ENCODE measurements around the gene N4BP2.
"Not testable (repeated sequence)": the region's sequence is repeated elsewhere in the genome, so short reads cannot be mapped to it uniquely, and the experiment has no call there.

Gene N4BP2

DNA sequence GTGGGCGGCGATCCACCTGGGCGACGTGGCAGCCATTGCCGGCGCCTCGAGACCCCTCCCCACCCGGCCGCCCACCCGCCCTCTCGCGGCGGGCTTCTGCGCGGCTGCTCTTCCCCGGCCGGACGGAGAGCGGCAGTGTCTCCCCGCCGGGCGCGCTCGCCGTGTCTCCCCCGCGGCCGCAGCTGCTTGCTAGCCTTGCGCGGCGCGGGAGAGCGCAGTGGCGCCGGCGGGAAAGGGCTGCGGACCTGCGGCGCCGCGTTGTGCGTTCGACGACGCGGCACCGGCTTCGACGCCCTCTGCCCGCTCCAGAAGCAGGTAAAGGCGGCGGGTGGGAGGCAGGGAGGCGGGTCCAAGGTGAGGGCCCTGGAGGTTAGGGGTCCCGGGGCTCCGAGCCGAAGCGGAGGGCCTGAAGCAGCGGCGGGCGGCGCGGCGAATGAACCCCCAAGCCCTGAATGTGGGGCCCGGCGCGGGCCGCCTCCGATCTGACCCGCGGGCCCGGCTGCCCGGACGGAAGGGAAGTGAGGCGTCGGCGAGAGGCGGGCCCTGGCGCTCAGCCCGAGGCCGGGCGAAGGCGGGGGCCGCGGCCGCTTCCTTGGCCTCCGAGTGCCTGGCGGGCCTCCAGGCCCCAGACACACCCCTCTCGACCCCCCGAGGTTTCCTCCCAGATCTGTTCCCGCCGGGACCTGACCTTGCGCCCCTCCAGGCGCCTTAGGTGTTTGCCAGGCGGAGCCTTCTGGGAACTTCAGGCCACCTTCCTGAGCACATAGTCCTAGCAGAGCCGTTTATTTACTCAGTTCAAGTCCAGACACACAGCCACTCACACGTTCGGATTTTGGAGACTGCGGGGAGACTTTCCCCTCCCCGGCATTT is at the start of gene N4BP2:
N4BP2 (plus strand) TSS at position 135 of the 870 bp plus-strand sequence. CDS start 40,491 bp downstream, outside the sequence.
- peak; percentile 79 for DNase-seq

DNA sequence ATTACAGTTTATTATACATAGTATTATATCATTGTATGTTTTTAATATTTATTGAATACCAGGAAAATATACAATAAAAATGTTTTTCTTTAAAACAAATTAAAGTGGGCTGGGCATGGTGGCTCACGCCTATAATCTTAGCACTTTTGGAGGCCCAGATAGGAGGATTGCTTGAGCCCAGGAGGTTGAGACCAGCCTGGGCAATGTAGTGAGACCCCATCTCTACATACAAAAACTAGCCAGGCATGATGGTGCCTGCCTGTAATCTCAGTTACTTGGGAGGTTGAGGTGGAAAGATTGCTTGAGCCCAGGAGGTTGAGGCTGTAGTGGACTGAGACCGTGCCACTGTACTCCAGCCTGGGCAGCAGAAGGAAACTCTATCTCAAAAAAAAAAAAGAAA is 40.6 kb upstream of the N4BP2 start:
- DNase-seq, result no peak

DNA sequence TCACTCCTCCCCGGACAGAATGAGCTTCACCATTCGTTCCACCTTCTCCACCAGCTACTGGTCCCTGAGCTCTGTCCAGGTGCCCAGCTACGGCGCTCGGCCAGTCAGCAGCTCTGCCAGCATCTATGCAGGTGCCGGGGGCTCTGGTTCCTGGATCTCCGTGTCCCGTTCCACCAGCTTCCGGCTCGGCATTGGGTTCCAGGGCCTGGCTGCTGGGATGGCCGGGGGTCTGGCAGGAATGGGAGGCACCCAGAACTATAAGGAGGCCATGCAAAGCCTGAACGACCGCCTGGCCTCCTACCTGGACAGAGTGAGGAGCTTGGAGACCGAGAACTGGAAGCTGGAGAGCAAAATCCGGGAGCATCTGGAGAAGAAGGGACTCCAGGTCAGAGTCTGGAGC is 36.4 kb upstream of the N4BP2 start:
- no peak for DNase-seq

DNA sequence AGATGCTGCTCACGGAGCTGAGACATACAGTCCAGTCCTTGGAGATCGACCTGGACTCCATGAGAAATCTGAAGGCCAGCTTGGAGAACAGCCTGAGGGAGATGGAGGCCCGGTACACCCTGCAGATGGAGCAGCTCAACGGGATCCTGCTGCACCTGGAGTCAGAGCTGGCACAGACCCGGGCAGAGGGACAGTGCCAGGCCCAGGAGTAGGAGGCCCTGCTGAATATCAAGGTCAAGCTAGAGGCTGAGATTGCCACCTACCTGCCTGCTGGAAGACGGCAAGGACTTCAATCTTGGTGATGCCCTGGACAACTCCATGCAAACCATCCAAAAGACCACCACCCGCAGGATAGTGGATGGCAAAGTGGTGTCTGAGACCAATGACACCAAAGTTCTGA is 35.5 kb upstream of the N4BP2 start:
- not testable (repeated sequence) for DNase-seq

DNA sequence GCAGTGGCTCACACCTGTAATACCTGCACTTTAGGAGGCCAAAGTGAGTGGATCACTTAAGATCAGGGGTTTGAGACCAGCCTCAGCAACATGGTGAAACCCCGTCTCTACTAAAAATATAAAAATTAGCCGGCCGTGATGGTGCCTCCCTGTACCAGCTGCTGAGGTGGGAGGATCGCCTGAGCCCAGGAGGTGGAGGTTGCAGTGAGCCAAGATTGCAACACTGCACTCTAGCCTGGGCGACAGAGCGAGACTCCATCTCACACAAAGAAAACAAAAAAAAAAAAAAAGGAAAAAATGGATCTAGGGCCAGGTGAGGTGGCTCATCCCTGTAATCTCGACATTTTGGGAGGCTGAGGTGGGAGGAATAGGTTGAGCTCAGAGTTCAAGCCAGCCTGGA is 32.6 kb upstream of the N4BP2 start:
- not testable (repeated sequence) for DNase-seq

DNA sequence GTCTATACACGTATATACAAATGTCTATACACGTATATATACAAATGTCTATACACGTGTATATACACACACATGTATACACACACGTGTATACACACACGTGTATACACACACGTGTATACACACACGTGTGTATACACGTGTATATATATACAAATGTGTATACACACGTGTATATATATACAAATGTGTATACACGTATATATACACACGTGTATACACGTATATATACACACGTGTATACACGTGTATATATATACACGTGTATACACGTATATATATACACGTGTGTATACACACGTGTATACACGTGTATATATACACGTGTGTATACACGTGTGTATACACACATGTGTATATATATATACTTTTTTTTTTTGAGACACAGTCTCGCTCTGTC is 23.9 kb upstream of the N4BP2 start:
- no peak for DNase-seq

DNA sequence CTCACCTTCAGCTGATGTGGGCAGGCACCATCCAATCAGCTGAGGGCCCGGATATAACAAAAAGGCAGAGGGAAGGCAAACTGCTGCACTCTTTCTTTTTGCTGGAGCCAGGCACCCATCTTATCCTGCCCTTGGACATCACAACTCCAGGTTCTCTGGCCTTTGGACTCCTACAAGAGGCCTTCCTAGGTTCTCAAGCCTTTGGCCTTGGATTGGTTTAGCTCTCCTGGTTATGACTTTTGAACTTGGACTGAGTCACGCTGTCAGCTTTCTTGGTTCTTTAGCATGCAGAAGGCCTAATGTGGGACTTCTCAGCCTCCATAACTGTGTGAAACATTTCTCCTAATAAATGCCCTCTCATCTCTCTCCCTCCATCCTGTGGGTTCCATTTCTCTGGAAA is 23.0 kb upstream of the N4BP2 start:
- no peak for DNase-seq

DNA sequence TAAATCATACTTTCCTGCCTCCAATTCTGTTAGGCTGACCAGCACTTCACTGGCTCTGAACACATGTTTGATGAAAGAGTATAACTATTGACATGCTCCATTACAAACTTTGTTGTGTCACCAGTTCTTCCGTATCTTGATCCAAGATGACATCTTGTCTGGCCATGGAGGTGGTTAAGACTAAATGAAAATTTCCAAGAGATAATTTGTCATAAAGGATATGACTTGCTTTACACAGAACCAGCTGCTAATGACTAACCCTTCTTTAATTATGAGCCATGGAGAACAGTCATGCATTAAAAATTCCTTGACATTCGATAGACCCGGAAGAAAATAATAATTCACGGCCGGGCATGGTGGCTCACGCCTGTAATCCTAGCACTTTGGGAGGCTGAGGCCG is 17.7 kb upstream of the N4BP2 start:
- DNase-seq, result no peak

DNA sequence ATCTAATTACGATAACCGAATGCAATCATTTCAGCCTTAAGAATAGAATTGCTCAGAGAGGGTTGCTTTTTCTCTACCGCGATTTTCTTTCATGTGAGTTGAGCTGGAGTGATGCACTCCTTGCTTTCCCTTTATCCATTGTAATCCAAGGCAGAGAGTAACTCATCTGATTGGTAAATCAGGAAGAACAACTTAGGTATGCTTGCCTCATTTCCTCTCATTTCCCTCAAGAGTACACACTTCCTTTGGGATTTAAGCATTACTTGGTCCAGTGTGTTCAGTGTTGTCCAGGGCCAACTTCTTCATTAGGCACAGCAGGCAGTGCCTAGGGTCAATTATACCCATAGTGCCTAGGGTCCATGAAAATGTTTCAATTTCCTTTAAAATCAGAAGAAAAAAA is 15.7 kb upstream of the N4BP2 start:
- no peak for DNase-seq

DNA sequence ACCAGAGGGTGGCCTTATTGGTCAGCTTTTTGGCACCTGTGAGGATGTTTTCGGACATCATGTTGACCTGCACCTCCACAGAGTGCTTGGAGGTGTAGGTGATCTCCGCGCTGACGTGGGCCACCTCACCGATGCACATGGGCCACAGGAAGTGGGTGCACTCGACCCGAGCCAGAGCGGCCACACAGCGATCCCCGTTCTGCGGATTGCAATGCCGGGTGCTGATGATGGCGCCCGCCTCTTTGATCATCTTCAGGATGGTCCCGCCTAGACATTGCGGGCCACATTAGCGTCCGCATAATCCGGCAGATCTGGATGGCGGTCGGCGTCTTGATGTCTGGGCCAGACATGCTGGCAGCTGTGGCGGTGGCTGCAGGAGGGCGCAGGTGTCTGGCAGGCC is 12.9 kb upstream of the N4BP2 start:
- no peak for DNase-seq

DNA sequence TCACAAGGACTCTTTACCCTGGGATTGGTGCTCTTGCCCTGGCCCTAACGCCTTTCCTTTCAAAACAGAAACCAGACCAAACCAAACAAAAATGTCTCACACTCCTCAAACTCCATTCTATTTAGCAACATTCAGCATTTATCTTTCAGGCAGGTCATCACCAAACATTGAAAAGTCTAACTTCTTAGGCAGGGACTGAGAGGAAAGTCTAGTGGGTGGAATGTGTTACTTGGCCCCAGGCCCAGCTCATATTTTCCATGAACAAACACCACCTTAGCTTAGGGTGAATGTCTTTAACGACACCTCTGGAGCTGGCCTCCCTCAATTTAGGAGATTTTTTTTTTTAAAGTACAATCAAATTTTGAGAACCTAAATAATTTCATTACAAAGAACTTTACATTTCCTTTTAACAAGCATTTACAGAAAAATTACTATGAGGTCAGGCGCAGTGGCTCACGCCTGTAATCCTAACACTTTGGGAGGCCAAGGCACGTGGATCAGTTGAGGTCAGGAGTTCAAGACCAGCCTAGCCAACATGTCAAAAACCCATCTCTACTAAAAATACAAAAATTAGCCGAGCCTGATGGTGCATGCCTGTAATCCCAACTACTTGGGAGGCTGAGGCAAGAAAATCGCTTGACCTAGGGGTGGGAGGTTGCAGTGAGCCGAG is 10.2 kb upstream of the N4BP2 start:
- no peak for DNase-seq

DNA sequence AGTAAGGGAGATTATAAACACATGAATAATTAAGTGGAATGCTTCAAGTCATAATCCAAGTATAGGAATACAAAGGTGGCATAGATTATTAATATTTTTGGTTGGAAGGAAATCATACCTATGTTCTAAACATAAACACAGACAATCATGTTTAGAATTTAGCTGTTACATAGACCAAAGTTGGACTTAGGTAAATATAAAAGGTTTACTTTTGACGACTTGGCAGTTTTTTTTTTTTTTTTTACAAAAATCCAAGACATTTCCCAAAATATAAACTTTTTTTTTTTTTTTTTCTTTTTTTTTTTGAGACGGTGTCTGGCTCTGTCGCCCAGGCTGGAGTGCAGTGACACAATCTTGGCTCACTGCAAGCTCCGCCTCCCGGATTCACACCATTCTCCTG is 3.5 kb upstream of the N4BP2 start:
- DNase-seq, result no peak

DNA sequence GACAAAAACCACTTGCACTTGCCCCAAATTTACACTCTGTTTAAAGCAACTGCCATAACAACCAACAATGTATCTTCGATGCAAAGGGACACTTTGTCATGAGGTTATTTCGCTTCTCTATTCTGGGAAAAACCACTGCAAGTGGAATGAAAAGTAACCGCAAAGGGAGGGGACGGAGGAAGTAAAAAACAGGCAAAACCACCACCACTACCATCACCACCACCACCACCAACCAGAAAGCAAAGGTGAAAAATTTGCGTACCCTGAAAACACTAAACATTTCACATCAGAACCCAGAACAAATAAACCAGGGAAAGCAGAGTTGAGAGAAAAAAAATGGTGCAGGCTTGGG is 1.2 kb upstream of the N4BP2 start:
- DNase-seq, result peak; percentile 82

DNA sequence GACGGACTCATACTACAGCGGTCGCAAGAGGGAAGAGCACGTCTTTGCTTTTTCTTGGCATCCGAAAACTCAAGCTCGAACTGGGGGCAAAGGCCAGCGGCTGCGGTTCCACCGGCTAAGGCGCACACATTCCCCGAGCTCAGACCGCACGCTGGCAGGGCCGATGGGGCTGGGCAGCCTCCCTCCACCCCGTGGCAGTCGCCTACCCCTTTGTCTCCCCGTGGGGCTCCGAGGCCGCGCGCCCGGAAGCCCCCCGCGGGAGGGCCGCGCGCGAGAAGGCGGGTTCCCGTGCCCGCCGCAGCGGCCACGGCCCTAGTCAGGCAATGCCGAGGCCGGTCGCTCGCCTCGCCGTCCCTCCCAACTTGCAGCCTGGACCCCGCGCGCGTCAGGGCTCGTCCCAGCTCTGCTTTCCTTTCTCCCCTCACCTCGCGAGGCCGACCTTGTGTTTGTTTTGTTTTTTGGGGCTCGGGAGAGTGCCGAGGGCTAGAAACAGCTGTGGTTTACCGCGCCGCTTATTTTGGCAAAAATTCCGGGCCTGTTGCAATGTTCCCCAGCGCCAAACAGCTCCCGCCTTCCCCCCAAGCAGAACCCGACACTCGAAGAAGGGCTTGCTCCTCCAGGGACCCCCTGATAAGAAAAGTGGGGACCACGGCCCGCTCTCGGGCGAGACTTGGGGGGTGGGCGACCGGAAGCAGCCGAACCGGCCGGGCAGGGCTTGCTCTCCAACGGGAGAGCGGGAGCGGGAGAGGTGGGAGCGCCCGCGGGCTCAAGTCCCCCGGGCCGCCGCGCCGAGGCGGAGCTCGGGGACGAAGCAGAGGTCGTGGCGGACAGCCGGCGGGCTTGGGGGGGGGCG is 561 bp upstream of the N4BP2 start:
- no peak for DNase-seq

DNA sequence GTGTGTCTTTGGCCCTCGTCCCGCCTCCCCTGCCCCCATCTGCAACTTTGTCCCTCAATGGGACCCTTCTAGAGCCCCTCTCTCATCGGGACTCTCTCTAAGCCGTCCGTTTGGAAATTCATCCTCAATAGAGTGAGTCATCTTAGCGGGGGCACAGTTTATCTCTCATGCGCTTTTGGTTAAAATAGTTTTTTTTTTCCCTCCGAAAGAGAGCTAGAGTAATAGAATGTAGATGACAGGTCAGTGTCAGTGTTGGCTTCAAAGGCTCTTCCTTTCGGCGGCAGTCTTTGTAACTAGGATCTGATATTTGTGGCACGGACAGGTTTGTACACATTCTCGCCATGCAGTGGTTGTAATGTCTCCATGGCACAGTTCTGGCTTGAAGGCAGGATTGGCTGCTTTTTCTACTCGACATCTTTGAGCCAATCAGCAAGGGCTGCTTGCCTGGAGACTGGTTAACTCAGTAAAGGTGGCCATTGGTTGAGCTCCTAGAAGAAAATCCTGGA is 989 bp downstream of the N4BP2 start:
- DNase-seq, result peak; percentile 85

DNA sequence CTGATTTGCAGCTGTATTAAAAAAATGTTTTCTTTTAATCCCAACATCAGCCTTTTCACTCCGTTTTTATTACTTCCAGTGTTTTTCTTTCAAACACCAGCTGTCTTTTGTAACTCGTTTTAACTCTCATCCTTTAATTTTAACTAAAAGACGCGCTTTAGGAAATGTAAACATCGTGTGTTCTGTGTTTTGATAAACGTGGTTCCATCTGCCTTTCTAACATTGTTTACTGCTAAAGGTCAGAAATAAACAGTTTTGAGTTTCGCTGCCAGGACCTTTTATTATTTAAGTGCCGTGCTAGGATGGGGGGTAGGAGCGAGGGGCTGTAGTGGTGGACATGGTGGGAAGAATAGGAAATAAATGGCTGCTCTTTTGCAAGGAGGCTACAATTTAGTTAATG is 1.5 kb downstream of the N4BP2 start:
- no peak for DNase-seq

DNA sequence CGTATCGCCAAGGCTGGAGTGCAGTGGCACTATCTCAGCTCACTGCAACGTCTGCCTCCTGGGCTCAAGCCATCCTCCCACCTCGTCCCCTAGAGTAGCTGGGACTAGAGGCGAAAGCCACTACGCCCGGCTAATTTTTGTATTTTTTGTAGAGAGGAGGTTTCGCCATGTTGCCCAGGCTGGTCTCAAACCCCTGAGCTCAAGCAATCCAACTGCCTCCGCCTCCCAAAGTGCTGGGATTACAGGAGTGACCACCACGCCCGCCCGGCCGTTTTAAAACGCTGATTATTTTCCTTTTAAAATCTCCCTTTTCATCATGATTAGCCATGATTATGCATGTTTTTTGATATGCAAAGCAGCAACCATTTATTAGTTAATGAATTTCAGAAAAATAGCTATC is 2.2 kb downstream of the N4BP2 start:
- no peak for DNase-seq

DNA sequence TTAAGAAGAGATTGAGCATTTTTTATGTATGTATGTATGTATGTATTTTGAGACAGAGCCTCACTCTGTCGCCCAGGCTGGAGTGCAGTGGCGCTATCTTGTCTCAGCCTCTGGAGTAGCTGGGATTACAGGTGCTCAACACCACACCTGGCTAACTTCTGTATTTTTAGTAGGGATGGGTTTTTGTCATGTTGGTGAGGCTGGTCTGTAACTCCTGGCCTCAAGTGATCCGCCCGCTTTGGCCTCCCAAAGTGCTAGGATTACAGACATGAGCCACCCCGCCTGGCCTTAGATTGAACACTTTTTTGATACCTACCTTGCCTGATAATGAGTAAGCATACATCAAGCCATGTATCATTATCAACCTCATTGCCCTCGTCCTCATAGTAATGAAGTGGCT is 2.7 kb downstream of the N4BP2 start:
- no peak for DNase-seq

DNA sequence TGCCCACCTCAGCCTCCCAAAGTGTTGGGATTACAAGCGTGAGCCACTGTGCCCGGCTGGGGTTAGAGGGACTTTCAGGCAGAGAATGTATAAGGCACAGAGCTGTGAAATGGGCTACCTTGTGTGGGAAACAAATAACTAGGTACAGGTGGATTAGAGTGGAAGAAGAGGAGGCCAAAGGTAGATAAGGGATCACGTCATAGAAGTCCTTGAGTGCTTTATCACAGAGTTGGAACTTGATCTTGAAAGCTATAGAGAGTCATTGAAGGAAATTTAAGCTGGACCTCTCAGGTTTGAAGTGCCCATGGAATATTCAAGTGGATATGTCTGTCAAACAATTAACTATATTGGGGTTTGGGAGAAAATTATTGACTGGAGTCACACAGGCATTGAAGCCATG is 8.4 kb downstream of the N4BP2 start:
- DNase-seq, result no peak

DNA sequence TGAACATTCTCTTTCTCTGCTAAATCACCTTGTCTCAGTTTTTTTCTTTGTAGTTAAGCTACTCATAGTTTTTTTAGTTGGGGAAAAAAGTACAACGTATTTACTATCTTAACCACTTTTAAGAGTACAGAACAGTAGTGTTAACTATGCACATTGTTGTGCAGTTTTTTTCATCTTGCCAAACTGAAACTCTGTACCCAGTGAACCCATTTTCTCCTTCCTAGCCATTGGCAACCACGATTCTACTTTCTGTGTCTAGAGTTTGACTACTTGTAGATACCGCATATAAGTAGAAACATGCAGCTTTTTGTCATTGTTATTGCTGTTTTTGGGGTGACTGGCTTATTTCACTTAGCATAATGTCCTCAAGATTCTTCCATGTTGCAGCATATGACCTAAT is 10.0 kb downstream of the N4BP2 start:
- DNase-seq, result no peak

DNA sequence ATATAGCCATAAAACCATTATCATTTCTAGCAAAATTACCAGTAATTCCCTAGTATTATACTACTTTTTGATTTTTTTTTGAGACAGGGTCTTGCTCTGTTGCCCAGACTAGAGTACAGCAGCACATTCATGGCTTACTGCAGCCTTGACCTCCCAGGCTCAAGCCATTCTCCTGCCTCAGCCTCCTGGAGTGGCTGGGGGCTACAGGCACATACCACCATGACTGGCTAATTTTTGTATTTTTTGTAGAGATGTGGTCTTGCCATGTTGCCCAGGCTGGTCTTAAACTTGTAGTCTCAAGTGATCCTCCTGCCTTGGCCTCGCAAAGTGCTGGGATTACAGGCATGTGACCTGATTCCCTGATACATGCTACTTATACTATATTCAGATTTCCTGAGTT is 13.7 kb downstream of the N4BP2 start:
- DNase-seq, result no peak

DNA sequence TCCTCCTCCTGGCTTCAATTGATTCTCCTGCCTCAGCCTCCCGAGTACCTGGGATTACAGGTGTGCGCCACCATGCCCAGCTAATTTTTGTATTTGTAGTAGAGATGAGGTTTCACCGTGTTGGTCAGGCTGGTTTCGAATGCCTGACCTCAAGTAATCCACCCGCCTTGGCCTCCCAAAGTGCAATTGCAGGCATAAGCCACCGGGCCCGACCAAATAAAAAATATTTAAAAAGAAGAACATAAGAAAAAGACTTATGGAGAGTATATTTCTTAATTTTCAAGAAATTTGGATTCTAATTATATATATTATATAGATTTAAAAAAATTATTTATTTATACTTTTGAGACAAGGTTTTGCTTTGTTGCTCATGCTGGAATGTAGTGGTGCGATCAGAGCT is 29.8 kb downstream of the N4BP2 start:
- DNase-seq, result no peak

DNA sequence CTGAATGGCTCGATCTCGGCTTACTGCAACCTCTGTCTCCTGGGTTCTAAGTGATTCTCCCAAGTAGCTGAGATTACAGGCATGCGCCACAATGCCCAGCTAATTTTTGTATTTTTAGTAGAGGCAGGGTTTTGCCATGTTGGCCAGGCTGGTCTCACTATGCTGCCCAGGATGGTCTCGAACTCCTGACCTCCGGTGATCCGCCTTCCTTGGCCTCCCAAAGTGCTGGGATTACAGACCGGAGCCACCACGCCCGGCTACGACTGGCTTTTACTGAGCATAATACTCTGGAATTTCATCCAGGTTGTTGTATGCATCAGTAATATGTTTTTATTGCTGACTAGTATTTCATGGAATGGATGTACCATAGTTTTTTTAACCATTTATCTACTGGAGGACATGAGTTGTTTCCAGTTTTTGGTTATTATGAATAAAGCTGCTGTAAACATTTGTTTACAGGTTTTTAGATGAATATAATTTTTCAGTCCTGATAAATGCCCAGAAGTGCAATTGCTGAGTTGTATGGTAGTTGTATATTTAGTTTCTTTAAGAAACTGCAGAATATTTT is 31.2 kb downstream of the N4BP2 start:
- DNase-seq, result no peak

Measured in CD4-positive, alpha-beta T cell treated with Interleukin-15 for 1 hour (primary cell).